ENCODE data around the gene CCDC93. TPM values are rescaled to one million over a fixed set of nuclear protein-coding genes. Genes with fewer than 3 reads are reported as not detected.
A peak's percentile ranks its signal among the peaks of the same experiment; 100 is the strongest.

The CCDC93 gene
- total RNA-seq (2021; ENCODE audit: unreplicated experiment) (31.5 TPM), Bru-seq, nascent RNA (percentile 80 among the genes with signal in this experiment), BruChase-seq, experiment 1, labeled RNA remaining after a 2-hour chase (percentile 82 among the genes with signal in this experiment), BruChase-seq, experiment 2, labeled RNA remaining after a 6-hour chase (percentile 77 among the genes with signal in this experiment)
- 10.0 TPM for polyA plus RNA-seq (2012; ENCODE audit: insufficient read length)
- long read RNA-seq, full-length matches to known transcripts: 8 of 57 reads
- long read RNA-seq, partial matches to known transcripts: 19 of 57 reads
- long read RNA-seq, other reads (novel, unspliced or antisense): 30 of 57 reads

GRCh38 chr2:118013724-118014491, at the start of gene CCDC93:
Gene CCDC93 (minus strand): TSS chr2:118014070. CDS start chr2:118013995, 75 bp downstream.
- ChIA-PET CTCF (interaction anchor here (0.6 to 1.8 kb wide), 2 partner anchors 11 to 32 kb away, joined by 3 to 7 read pairs; no protein-coding TSS in a partner anchor), POLR2A (interaction anchor here (0.9 kb wide), 1 partner anchor 49 kb away, joined by 3 read pairs; no protein-coding TSS in a partner anchor)
- H3K36me3 ChIP-seq (ENCODE audit: control insufficient read depth, insufficient read depth, low read length): no peaks in the 10 kb centered on the region
- ATAC-seq (peak; percentile 95), DNase-seq (ENCODE audit: low read depth, low spot score) (peak; percentile 39)
- H3K27ac ChIP-seq (ENCODE audit: low read length): peak within 1 kb of the TSS; percentile 72
- H3K27me3 ChIP-seq (ENCODE audit: control insufficient read depth, insufficient read depth, low read length): no peaks in the 10 kb centered on the region
- TF ChIP-seq, protein P1, sequence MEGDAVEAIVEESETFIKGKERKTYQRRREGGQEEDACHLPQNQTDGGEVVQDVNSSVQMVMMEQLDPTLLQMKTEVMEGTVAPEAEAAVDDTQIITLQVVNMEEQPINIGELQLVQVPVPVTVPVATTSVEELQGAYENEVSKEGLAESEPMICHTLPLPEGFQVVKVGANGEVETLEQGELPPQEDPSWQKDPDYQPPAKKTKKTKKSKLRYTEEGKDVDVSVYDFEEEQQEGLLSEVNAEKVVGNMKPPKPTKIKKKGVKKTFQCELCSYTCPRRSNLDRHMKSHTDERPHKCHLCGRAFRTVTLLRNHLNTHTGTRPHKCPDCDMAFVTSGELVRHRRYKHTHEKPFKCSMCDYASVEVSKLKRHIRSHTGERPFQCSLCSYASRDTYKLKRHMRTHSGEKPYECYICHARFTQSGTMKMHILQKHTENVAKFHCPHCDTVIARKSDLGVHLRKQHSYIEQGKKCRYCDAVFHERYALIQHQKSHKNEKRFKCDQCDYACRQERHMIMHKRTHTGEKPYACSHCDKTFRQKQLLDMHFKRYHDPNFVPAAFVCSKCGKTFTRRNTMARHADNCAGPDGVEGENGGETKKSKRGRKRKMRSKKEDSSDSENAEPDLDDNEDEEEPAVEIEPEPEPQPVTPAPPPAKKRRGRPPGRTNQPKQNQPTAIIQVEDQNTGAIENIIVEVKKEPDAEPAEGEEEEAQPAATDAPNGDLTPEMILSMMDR (IDR thresholded peaks at IDR 0.05): no peak
- peak; percentile 47; the same call in 1 of the 2 replicates for TF ChIP-seq POLR2AphosphoS5 (IDR thresholded peaks at IDR 0.05; ENCODE audit: low read depth, low read length)
- TF ChIP-seq TCF7L2 (IDR thresholded peaks at IDR 0.05; ENCODE audit: low read depth, low read length): no peak
- TF ChIP-seq, protein P2, sequence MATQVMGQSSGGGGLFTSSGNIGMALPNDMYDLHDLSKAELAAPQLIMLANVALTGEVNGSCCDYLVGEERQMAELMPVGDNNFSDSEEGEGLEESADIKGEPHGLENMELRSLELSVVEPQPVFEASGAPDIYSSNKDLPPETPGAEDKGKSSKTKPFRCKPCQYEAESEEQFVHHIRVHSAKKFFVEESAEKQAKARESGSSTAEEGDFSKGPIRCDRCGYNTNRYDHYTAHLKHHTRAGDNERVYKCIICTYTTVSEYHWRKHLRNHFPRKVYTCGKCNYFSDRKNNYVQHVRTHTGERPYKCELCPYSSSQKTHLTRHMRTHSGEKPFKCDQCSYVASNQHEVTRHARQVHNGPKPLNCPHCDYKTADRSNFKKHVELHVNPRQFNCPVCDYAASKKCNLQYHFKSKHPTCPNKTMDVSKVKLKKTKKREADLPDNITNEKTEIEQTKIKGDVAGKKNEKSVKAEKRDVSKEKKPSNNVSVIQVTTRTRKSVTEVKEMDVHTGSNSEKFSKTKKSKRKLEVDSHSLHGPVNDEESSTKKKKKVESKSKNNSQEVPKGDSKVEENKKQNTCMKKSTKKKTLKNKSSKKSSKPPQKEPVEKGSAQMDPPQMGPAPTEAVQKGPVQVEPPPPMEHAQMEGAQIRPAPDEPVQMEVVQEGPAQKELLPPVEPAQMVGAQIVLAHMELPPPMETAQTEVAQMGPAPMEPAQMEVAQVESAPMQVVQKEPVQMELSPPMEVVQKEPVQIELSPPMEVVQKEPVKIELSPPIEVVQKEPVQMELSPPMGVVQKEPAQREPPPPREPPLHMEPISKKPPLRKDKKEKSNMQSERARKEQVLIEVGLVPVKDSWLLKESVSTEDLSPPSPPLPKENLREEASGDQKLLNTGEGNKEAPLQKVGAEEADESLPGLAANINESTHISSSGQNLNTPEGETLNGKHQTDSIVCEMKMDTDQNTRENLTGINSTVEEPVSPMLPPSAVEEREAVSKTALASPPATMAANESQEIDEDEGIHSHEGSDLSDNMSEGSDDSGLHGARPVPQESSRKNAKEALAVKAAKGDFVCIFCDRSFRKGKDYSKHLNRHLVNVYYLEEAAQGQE (IDR thresholded peaks at IDR 0.05; ENCODE audit: insufficient read depth in 1 of 2, low read depth in 2 of 2, low read length in 1 of 2): no peak
- 0 out of 2 replicates have a peak, but pooled peaks have one; percentile 77 for TF ChIP-seq SIN3A (IDR thresholded peaks at IDR 0.05; ENCODE audit: borderline replicate concordance, insufficient read depth, low read depth, low read length)
- peaks cover 10% of the 10 kb centered on the region for H3K4me1 ChIP-seq (ENCODE audit: control insufficient read depth, insufficient read depth, low read length)
- BruUV-seq (replicated peaks): no TSS peak
- no peaks in the 10 kb centered on the region for H3K9me3 ChIP-seq (ENCODE audit: control insufficient read depth, insufficient read depth, low read depth, low read length)
- in situ Hi-C loops (cut with HindIII; ENCODE audit: low pct_unique_long_range_greater_than_20kb, low sequenced_read_pairs): no loop called here
- intact Hi-C loops (cut with micrococcal nuclease; ENCODE audit: unreplicated experiment): no loop called here
- peak within 1 kb of the TSS; percentile 86 to 97 for H3K4me3 ChIP-seq (ENCODE audit: low read depth in 2 of 2, low read length in 2 of 2)

GRCh38 chr2:118062669-118063068, 48.8 kb upstream of the CCDC93 start:
- ChIA-PET POLR2A (no interaction called here), CTCF (no interaction called here)
- intact Hi-C loops (cut with micrococcal nuclease; ENCODE audit: unreplicated experiment): no loop called here
- TF ChIP-seq POLR2AphosphoS5 (IDR thresholded peaks at IDR 0.05; ENCODE audit: low read depth, low read length) (no peak), TCF7L2 (IDR thresholded peaks at IDR 0.05; ENCODE audit: low read depth, low read length) (no peak), SIN3A (IDR thresholded peaks at IDR 0.05; ENCODE audit: borderline replicate concordance, insufficient read depth, low read depth, low read length) (no peak)
- TF ChIP-seq, protein P2 (IDR thresholded peaks at IDR 0.05; ENCODE audit: insufficient read depth in 1 of 2, low read depth in 2 of 2, low read length in 1 of 2): no peak
- TF ChIP-seq, protein P1 (IDR thresholded peaks at IDR 0.05): no peak
- H3K36me3 ChIP-seq (ENCODE audit: control insufficient read depth, insufficient read depth, low read length): no peaks in the 10 kb centered on the region
- H3K27ac ChIP-seq (ENCODE audit: low read length): no peak overlapping the region
- ATAC-seq (no peak), DNase-seq (ENCODE audit: low read depth, low spot score) (no peak)
- no TSS peak for BruUV-seq (replicated peaks)
- no peaks in the 10 kb centered on the region for H3K4me1 ChIP-seq (ENCODE audit: control insufficient read depth, insufficient read depth, low read length)
- in situ Hi-C loops (cut with HindIII; ENCODE audit: low pct_unique_long_range_greater_than_20kb, low sequenced_read_pairs): no loop called here
- no peak overlapping the region for H3K4me3 ChIP-seq (ENCODE audit: low read depth in 2 of 2, low read length in 2 of 2)
- peaks cover 5% of the 10 kb centered on the region for H3K27me3 ChIP-seq (ENCODE audit: control insufficient read depth, insufficient read depth, low read length)
- no peaks in the 10 kb centered on the region for H3K9me3 ChIP-seq (ENCODE audit: control insufficient read depth, insufficient read depth, low read depth, low read length)
